OCI-LY1 (cell line): ENCODE measurements around the gene CHST3.

Experiments
- H2AFZ ChIP-seq: fragments of 200-600 bp; sonication (generic), shearing (Covaris generic); 2 replicates; pipeline ENCODE4 v1.6.0; 2014; ENCODE audit warnings: antibody characterized with exemption, mild to moderate bottlenecking, low read length
- H3F3A ChIP-seq: fragments of 200-600 bp; sonication (generic), shearing (Covaris generic); 2 replicates; pipeline ENCODE4 v1.6.0; 2014; ENCODE audit warnings: mild to moderate bottlenecking, antibody characterized with exemption, low read length, moderate library complexity; ENCODE audit not compliant: insufficient read depth
- H3K27ac ChIP-seq: fragments of 200-600 bp; sonication (generic); 2 replicates; pipeline ENCODE4 v1.5.1; 2014; ENCODE audit warnings: low read length, mixed run types, mild to moderate bottlenecking, low read depth; ENCODE audit not compliant: poor library complexity, severe bottlenecking
- H3K27me3 ChIP-seq: fragments of 200-600 bp; sonication (generic); 2 replicates; pipeline ENCODE4 v1.6.0; 2014; ENCODE audit warnings: antibody characterized with exemption, mild to moderate bottlenecking, low read length, moderate library complexity; ENCODE audit not compliant: insufficient read depth
- H3K36me3 ChIP-seq: fragments of 200-600 bp; sonication (generic); 2 replicates; pipeline ENCODE4 v1.6.1; 2014; ENCODE audit warnings: mild to moderate bottlenecking, antibody characterized with exemption, low read length, moderate library complexity, mixed read lengths; ENCODE audit not compliant: insufficient read depth
- H3K4me1 ChIP-seq: fragments of 200-600 bp; sonication (generic); 2 replicates; pipeline ENCODE4 v1.5.1; 2014; ENCODE audit warnings: mild to moderate bottlenecking, low read length, moderate library complexity; ENCODE audit not compliant: insufficient read depth, severe bottlenecking
- H3K4me2 ChIP-seq: fragments of 200-600 bp; sonication (generic), shearing (Covaris generic); 2 replicates; pipeline ENCODE4 v1.6.1; 2014; ENCODE audit warnings: low read length
- H3K4me3 ChIP-seq: fragments of 200-600 bp; sonication (generic); 2 replicates; pipeline ENCODE4 v1.5.1; 2014; ENCODE audit warnings: low read length, low read depth, mild to moderate bottlenecking, mixed read lengths; ENCODE audit not compliant: poor library complexity, severe bottlenecking
- H3K79me2 ChIP-seq: fragments of 200-600 bp; shearing (Covaris generic); 2 replicates; pipeline ENCODE4 v1.6.1; 2016; ENCODE audit warnings: mixed run types, low read length, mixed read lengths; ENCODE audit not compliant: insufficient read depth
- H3K9ac ChIP-seq: fragments of 200-600 bp; sonication (generic), shearing (Covaris generic); 2 replicates; pipeline ENCODE4 v1.6.1; 2014; ENCODE audit warnings: mild to moderate bottlenecking, low read length, mixed read lengths
- H3K9me2 ChIP-seq: fragments of 200-600 bp; sonication (generic), shearing (Covaris generic); 2 replicates; pipeline ENCODE4 v1.6.1; 2014; ENCODE audit warnings: low read depth, mild to moderate bottlenecking, low read length, mixed read lengths
- H3K9me3 ChIP-seq: fragments of 200-600 bp; shearing (Covaris generic); 2 replicates; pipeline ENCODE4 v1.6.1; 2014; ENCODE audit warnings: low read length, mixed read lengths
- H4K20me1 ChIP-seq: fragments of 200-600 bp; sonication (generic), shearing (Covaris generic); 2 replicates; pipeline ENCODE4 v1.6.0; 2016; ENCODE audit warnings: mild to moderate bottlenecking, low read length; ENCODE audit not compliant: insufficient read depth
- CTCF ChIP-seq: fragments of 200-600 bp; sonication (generic), shearing (Covaris generic); IDR thresholded peaks from 2 replicates; pipeline ENCODE4 v1.5.1; 2017; ENCODE audit warnings: mild to moderate bottlenecking, antibody characterized with exemption, low read length, moderate library complexity, mixed read lengths
- EZH2 ChIP-seq: fragments of 200-600 bp; sonication (generic), shearing (Covaris generic); IDR thresholded peaks from 2 replicates; pipeline ENCODE4 v1.8.0; 2017; ENCODE audit warnings: borderline replicate concordance, mixed run types, mild to moderate bottlenecking, antibody characterized with exemption, low read length, moderate library complexity, mixed read lengths

CHST3 gene

GRCh38 chr10:72037266-72037665, 73.1 kb downstream of the CHST3 start:
- Histone ChIP-seq H3K4me2 (no peak overlapping the region), H3K9ac (no peak overlapping the region), H3K4me1 (no peaks in the 10 kb centered on the region), H3K79me2 (no peaks in the 10 kb centered on the region), H2AFZ (no peak overlapping the region), H3K36me3 (no peaks in the 10 kb centered on the region), H4K20me1 (no peaks in the 10 kb centered on the region), H3K27ac (no peak overlapping the region), H3K9me2 (no peaks in the 10 kb centered on the region), H3K4me3 (no peak overlapping the region), H3K27me3 (peaks cover 13% of the 10 kb centered on the region; the same call in 1 of the 2 replicates), H3K9me3 (no peaks in the 10 kb centered on the region), H3F3A (no peaks in the 10 kb centered on the region)
- TF ChIP-seq EZH2 (no peak), CTCF (no peak)

- H4K20me1 ChIP-seq = no peaks in the 10 kb centered on the region
- TF ChIP-seq CTCF = no peak
- TF ChIP-seq EZH2 = no peak
- no peaks in the 10 kb centered on the region for H3K9me2 ChIP-seq
- H3K9me3 ChIP-seq = no peaks in the 10 kb centered on the region
- H2AFZ ChIP-seq = no peak overlapping the region
- no peak overlapping the region for H3K4me3 ChIP-seq
- no peaks in the 10 kb centered on the region for H3F3A ChIP-seq
- no peak overlapping the region for H3K9ac ChIP-seq
- peaks cover 11% of the 10 kb centered on the region; the same call in 1 of the 2 replicates for H3K27me3 ChIP-seq
- no peak overlapping the region for H3K4me2 ChIP-seq
- H3K27ac ChIP-seq = no peak overlapping the region
- H3K79me2 ChIP-seq = no peaks in the 10 kb centered on the region
- no peaks in the 10 kb centered on the region for H3K4me1 ChIP-seq
- H3K36me3 ChIP-seq = no peaks in the 10 kb centered on the region
These were observed 73.6 kb downstream of the CHST3 start for GRCh38 chr10:72037811-72038210.

- no peak for TF ChIP-seq CTCF
- TF ChIP-seq EZH2 = no peak
- Histone ChIP-seq H2AFZ (no peak overlapping the region), H3K79me2 (no peaks in the 10 kb centered on the region), H3K4me1 (no peaks in the 10 kb centered on the region), H3K9me2 (no peaks in the 10 kb centered on the region), H3K27ac (no peak overlapping the region), H4K20me1 (no peaks in the 10 kb centered on the region), H3K9me3 (no peaks in the 10 kb centered on the region), H3K4me3 (no peak overlapping the region), H3F3A (no peaks in the 10 kb centered on the region), H3K9ac (no peak overlapping the region), H3K27me3 (peaks cover 11% of the 10 kb centered on the region; the same call in 1 of the 2 replicates), H3K4me2 (no peak overlapping the region), H3K36me3 (no peaks in the 10 kb centered on the region)
These were observed 74.3 kb downstream of the CHST3 start for GRCh38 chr10:72038458-72039001.
